ENCODE results near the gene TNFSF4. TPM values are rescaled to one million over a fixed set of nuclear protein-coding genes. Genes with fewer than 3 reads are reported as not detected.
"Not testable (repeated sequence)": the region's sequence is repeated elsewhere in the genome, so short reads cannot be mapped to it uniquely, and the experiment has no call there.

TNFSF4 gene
- total and polyA plus RNA-seq, 9 donors: 0.24 to 2.8 (median 1.2) TPM

GRCh38 chr1:173164178-173164577, 43.0 kb downstream of the TNFSF4 start:
- Histone ChIP-seq H3K4me1 (ENCODE audit: insufficient read depth) (no peaks in the 10 kb centered on the region), H3K9me3 (no peaks in the 10 kb centered on the region), H3K36me3 (no peaks in the 10 kb centered on the region), H3K27me3 (no peaks in the 10 kb centered on the region), H3K4me3 (no peak overlapping the region), H3K27ac (no peak overlapping the region)
- TF ChIP-seq EP300 (IDR thresholded peaks at IDR 0.05) (no peak), POLR2A (IDR thresholded peaks at IDR 0.05) (no peak)
- TF ChIP-seq, protein P1, sequence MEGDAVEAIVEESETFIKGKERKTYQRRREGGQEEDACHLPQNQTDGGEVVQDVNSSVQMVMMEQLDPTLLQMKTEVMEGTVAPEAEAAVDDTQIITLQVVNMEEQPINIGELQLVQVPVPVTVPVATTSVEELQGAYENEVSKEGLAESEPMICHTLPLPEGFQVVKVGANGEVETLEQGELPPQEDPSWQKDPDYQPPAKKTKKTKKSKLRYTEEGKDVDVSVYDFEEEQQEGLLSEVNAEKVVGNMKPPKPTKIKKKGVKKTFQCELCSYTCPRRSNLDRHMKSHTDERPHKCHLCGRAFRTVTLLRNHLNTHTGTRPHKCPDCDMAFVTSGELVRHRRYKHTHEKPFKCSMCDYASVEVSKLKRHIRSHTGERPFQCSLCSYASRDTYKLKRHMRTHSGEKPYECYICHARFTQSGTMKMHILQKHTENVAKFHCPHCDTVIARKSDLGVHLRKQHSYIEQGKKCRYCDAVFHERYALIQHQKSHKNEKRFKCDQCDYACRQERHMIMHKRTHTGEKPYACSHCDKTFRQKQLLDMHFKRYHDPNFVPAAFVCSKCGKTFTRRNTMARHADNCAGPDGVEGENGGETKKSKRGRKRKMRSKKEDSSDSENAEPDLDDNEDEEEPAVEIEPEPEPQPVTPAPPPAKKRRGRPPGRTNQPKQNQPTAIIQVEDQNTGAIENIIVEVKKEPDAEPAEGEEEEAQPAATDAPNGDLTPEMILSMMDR (IDR thresholded peaks at IDR 0.05): no peak
- intact Hi-C loops (cut with DNase I): no loop called here
- no peak for DNase-seq
- WGBS, 3 donors: 91 to 97% (median 95%) methylated on average over 1 of the region's 1 CpG

DNA sequence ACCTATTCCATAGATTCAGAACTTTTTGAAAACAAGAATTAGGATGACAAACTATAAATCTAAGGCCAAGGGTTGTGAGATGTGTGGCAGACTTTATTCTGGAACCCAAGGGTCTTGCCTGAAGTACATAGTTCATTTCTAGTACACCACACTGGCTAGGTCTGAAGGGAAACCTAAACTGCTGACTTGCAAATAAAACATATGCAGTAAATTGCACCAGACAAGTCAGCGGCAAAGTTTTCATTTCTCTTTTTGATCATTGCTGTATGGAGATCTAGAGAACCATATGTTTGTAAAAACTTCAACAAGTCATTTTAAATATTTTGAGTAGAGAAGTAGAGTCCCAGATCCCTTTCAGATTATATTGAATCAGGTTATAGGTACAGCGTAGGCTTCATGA, 43.9 kb downstream of the TNFSF4 start:
- Histone ChIP-seq H3K36me3 (no peaks in the 10 kb centered on the region), H3K27ac (no peak overlapping the region), H3K4me1 (ENCODE audit: insufficient read depth) (no peaks in the 10 kb centered on the region), H3K9me3 (no peaks in the 10 kb centered on the region), H3K27me3 (no peaks in the 10 kb centered on the region), H3K4me3 (no peak overlapping the region)
- intact Hi-C loops (cut with DNase I): no loop called here
- no peak for DNase-seq
- 96 to 97% (median 96%) methylated on average over 2 of the region's 2 CpGs for WGBS, 3 donors
- no peak for TF ChIP-seq POLR2A (IDR thresholded peaks at IDR 0.05)
- TF ChIP-seq EP300 (IDR thresholded peaks at IDR 0.05): no peak
- TF ChIP-seq, protein P1 (IDR thresholded peaks at IDR 0.05): no peak

GRCh38 chr1:173162601-173163000, 44.5 kb downstream of the TNFSF4 start:
- DNase-seq: no peak
- H3K27me3 ChIP-seq: no peaks in the 10 kb centered on the region
- intact Hi-C loops (cut with DNase I): no loop called here
- TF ChIP-seq, protein P1 (IDR thresholded peaks at IDR 0.05): no peak
- TF ChIP-seq POLR2A (IDR thresholded peaks at IDR 0.05): no peak
- no peak for TF ChIP-seq EP300 (IDR thresholded peaks at IDR 0.05)
- no peak overlapping the region for H3K27ac ChIP-seq
- H3K36me3 ChIP-seq: no peaks in the 10 kb centered on the region
- no peaks in the 10 kb centered on the region for H3K9me3 ChIP-seq
- H3K4me3 ChIP-seq: no peak overlapping the region
- no peaks in the 10 kb centered on the region for H3K4me1 ChIP-seq (ENCODE audit: insufficient read depth)
- 95 to 100% (median 96%) methylated on average over 1 of the region's 1 CpG for WGBS, 3 donors

- DNase-seq: no peak
- no peak overlapping the region for H3K27ac ChIP-seq
- H3K36me3 ChIP-seq: no peaks in the 10 kb centered on the region
- TF ChIP-seq POLR2A (IDR thresholded peaks at IDR 0.05) (no peak), EP300 (IDR thresholded peaks at IDR 0.05) (no peak)
- TF ChIP-seq, protein P1 (IDR thresholded peaks at IDR 0.05): no peak
- no peak overlapping the region for H3K4me3 ChIP-seq
- no peaks in the 10 kb centered on the region for H3K9me3 ChIP-seq
- H3K4me1 ChIP-seq (ENCODE audit: insufficient read depth): no peaks in the 10 kb centered on the region
- intact Hi-C loops (cut with DNase I): no loop called here
- H3K27me3 ChIP-seq: no peaks in the 10 kb centered on the region
- WGBS, 3 donors: 93 to 94% (median 93%) methylated on average over 3 of the region's 3 CpGs
These were observed 45.5 kb downstream of the TNFSF4 start for GRCh38 chr1:173161510-173162221.

DNA sequence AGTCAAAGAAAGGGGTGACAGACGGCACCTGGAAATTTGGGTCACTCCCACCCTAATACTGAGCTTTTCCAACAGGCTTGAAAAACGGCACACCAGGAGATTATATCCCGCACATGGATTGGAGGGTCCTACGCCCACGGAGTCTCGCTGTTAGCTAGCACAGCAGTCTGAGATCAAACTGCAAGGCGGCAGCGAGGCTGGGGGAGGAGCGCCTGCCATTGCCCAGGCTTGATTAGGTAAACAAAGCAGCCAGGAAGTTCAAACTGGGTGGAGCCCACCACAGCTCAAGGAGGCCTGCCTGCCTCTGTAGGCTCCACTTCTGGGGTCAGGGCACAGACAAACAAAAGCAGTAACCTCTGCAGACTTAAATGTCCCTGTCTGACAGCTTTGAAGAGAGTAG, 53.2 kb downstream of the TNFSF4 start:
- H3K36me3 ChIP-seq; H3K4me3 ChIP-seq; DNase-seq; H3K27ac ChIP-seq; H3K27me3 ChIP-seq; H3K4me1 ChIP-seq (ENCODE audit: insufficient read depth); H3K9me3 ChIP-seq; intact Hi-C loops (cut with DNase I): not testable (repeated sequence)
- WGBS, 3 donors: 83 to 90% (median 88%) methylated on average over 9 of the region's 9 CpGs

Data from ovary (tissue), 9 donors.